ENCODE results near the gene HTRA1.

- TF ChIP-seq EZH2 (IDR thresholded peaks at IDR 0.05) (no peak), CTCF (IDR thresholded peaks at IDR 0.05) (no peak)
Observed at GRCh38 chr10:122421054-122421625, 40.2 kb upstream of the HTRA1 start.

All from neural progenitor cell (in vitro differentiated cells).